ENCODE results near the gene PARD3B.

Gene PARD3B

DNA sequence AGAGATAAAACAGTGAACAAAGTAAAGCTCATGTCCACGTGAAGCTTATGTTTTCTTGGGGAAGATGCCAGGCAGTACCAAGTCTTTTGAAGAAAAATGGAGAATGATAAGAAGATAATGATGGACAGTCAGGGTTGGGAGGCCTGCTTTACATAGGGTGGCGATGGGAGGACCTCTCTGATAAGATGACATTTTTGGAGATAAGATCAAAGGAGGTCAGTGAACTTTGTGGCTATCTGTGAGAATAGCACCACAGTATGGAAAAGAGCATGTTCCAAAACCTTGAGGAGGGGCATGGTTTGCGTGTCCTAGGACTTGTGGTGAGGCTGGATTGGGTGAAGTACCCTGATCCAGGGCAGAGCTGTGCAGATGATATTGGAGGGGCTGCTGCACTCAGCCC, 675.3 kb downstream of the PARD3B start:
- no peak for DNase-seq (ENCODE audit: low spot score)
- in situ Hi-C loops (cut with MboI; ENCODE audit: low sequenced_read_pairs, unreplicated experiment) = no loop called here
- TF ChIP-seq, protein P1, sequence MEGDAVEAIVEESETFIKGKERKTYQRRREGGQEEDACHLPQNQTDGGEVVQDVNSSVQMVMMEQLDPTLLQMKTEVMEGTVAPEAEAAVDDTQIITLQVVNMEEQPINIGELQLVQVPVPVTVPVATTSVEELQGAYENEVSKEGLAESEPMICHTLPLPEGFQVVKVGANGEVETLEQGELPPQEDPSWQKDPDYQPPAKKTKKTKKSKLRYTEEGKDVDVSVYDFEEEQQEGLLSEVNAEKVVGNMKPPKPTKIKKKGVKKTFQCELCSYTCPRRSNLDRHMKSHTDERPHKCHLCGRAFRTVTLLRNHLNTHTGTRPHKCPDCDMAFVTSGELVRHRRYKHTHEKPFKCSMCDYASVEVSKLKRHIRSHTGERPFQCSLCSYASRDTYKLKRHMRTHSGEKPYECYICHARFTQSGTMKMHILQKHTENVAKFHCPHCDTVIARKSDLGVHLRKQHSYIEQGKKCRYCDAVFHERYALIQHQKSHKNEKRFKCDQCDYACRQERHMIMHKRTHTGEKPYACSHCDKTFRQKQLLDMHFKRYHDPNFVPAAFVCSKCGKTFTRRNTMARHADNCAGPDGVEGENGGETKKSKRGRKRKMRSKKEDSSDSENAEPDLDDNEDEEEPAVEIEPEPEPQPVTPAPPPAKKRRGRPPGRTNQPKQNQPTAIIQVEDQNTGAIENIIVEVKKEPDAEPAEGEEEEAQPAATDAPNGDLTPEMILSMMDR (IDR thresholded peaks at IDR 0.05; ENCODE audit: borderline replicate concordance, control extremely low read depth, extremely low read depth, insufficient read depth, missing control alignments) = no peak

GRCh38 chr2:205232086-205232485, 686.8 kb downstream of the PARD3B start:
- in situ Hi-C loops (cut with MboI; ENCODE audit: low sequenced_read_pairs, unreplicated experiment) = no loop called here
- TF ChIP-seq, protein P1 (IDR thresholded peaks at IDR 0.05; ENCODE audit: borderline replicate concordance, control extremely low read depth, extremely low read depth, insufficient read depth, missing control alignments) = no peak
- DNase-seq (ENCODE audit: low spot score) = no peak

DNA sequence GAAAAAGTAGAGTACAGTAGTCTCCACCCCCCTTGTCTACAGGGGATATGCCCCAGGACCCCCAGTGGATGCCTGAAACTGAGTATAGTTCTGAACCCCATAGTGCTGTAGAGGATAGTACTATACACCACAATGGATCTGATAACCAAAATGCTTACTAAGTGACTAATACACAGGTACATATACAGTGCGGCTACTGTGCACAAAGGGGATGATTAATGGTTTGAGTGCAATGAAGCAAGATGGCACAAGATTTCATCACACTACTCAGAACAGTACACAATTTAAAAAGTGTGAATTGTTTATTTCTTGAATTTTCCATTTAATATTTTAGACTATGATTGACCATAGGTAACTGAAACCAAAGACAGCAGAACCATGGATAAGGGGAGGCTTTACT, 690.2 kb downstream of the PARD3B start:
- in situ Hi-C loops (cut with MboI; ENCODE audit: low sequenced_read_pairs, unreplicated experiment) = no loop called here
- no peak for DNase-seq (ENCODE audit: low spot score)
- TF ChIP-seq, protein P1 (IDR thresholded peaks at IDR 0.05; ENCODE audit: borderline replicate concordance, control extremely low read depth, extremely low read depth, insufficient read depth, missing control alignments) = no peak

- in situ Hi-C loops (cut with MboI; ENCODE audit: low sequenced_read_pairs, unreplicated experiment) = no loop called here
- TF ChIP-seq, protein P1 (IDR thresholded peaks at IDR 0.05; ENCODE audit: borderline replicate concordance, control extremely low read depth, extremely low read depth, insufficient read depth, missing control alignments) = no peak
- DNase-seq (ENCODE audit: low spot score) = no peak
These were observed 692.2 kb downstream of the PARD3B start for GRCh38 chr2:205237524-205237923.

- TF ChIP-seq, protein P1 (IDR thresholded peaks at IDR 0.05; ENCODE audit: borderline replicate concordance, control extremely low read depth, extremely low read depth, insufficient read depth, missing control alignments) = no peak
- in situ Hi-C loops (cut with MboI; ENCODE audit: low sequenced_read_pairs, unreplicated experiment) = no loop called here
- no peak for DNase-seq (ENCODE audit: low spot score)
These were observed 699.7 kb downstream of the PARD3B start for GRCh38 chr2:205245001-205245400.

DNA sequence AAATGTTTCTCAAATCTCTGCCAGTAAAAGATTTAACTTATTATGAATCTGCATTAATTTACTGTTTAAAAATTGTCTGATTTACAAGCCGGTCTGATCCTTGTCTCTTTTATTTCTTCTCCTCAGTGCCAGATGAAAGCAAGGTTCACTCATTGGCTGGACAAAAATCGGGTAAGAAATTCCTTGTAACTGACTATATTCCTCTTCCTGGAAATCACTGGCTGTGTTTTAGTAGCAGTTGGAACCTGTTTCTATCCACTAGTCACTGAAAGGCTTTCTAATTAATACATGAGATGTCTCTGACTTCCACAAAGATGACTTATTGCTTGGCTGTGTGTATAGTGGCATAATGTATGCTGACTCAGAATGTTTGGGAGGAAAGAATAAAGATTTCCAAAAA, 700.4 kb downstream of the PARD3B start:
- in situ Hi-C loops (cut with MboI; ENCODE audit: low sequenced_read_pairs, unreplicated experiment) = no loop called here
- TF ChIP-seq, protein P1 (IDR thresholded peaks at IDR 0.05; ENCODE audit: borderline replicate concordance, control extremely low read depth, extremely low read depth, insufficient read depth, missing control alignments) = no peak
- DNase-seq (ENCODE audit: low spot score) = no peak

GRCh38 chr2:205259121-205259520, 713.8 kb downstream of the PARD3B start:
- no peak for DNase-seq (ENCODE audit: low spot score)
- in situ Hi-C loops (cut with MboI; ENCODE audit: low sequenced_read_pairs, unreplicated experiment) = no loop called here
- TF ChIP-seq, protein P1 (IDR thresholded peaks at IDR 0.05; ENCODE audit: borderline replicate concordance, control extremely low read depth, extremely low read depth, insufficient read depth, missing control alignments) = no peak

Data from GM13976 (cell line).